Naive B cell (primary cell): ENCODE results near the gene VPS13A. TPM values are rescaled to one million over a fixed set of nuclear protein-coding genes. Genes with fewer than 3 reads are reported as not detected.
"Not testable (repeated sequence)": the region's sequence is repeated elsewhere in the genome, so short reads cannot be mapped to it uniquely, and the experiment has no call there.

Experiments
- ATAC-seq, 2 donors: fragments of 150-1000 bp; cut with Tn5 transposase; 2 replicates each; pipeline ENCODE4 v1.10.0; 2021; ENCODE audit warnings: low read depth in 2 of 2, mild to moderate bottlenecking in 2 of 2, moderate library complexity in 2 of 2
- DNase-seq: peaks from one replicate; pipeline ENCODE4 v3.0.0; 2022
- H3K27ac Mint-ChIP-seq, 6 donors: one replicate each; pipeline ENCODE4 v1.8.0; 2020 to 2022; ENCODE audit warnings: mild to moderate bottlenecking in 6 of 6, mixed read lengths in 6 of 6, moderate library complexity in 5 of 6, inconsistent platforms in 2 of 6
- H3K27me3 Mint-ChIP-seq, 3 donors: one replicate each; pipeline ENCODE4 v1.8.0; 2021 to 2022; ENCODE audit warnings: mixed read lengths in 3 of 3, mild to moderate bottlenecking in 1 of 3
- H3K36me3 Mint-ChIP-seq, 2 donors: one replicate each; pipeline ENCODE4 v1.8.0; 2020 to 2022; ENCODE audit warnings: mixed read lengths in 2 of 2, inconsistent platforms in 1 of 2, mild to moderate bottlenecking in 1 of 2
- H3K4me1 Mint-ChIP-seq, 3 donors: one replicate each; pipeline ENCODE4 v1.8.0; 2020 to 2022; ENCODE audit warnings: mixed read lengths in 3 of 3, inconsistent platforms in 1 of 3, mild to moderate bottlenecking in 1 of 3, moderate library complexity in 1 of 3
- H3K4me3 Mint-ChIP-seq, 8 donors: one replicate each; pipeline ENCODE4 v1.8.0; 2020 to 2022; ENCODE audit warnings: mild to moderate bottlenecking in 8 of 8, mixed read lengths in 8 of 8, moderate library complexity in 8 of 8, inconsistent platforms in 2 of 8
- H3K9me3 Mint-ChIP-seq, 7 donors: one replicate each; pipeline ENCODE4 v1.8.0; 2020 to 2022; ENCODE audit warnings: mixed read lengths in 7 of 7, mild to moderate bottlenecking in 5 of 7, inconsistent platforms in 2 of 7, moderate library complexity in 1 of 7
- polyA plus RNA-seq, 6 donors: library from polyadenylated mRNA; unstranded; fragments of 300-500 nt; fragmentation: Illumina TruSeq; gene quantifications; one replicate each; pipeline ENCODE4 v1.2.3, GENCODE V29; 2021; ENCODE audit warnings: low read depth in 6 of 6

Gene VPS13A
- polyA plus RNA-seq, 6 donors from 2014 or later, result 0.83 to 4.4 (median 3.6) TPM

GRCh38 chr9:77215874-77216273, 38.5 kb downstream of the VPS13A start:
- H3K36me3 Mint-ChIP-seq, result peaks cover 8 to 33% of the 10 kb centered on the region in 2 donors
- no peak for ATAC-seq

DNA sequence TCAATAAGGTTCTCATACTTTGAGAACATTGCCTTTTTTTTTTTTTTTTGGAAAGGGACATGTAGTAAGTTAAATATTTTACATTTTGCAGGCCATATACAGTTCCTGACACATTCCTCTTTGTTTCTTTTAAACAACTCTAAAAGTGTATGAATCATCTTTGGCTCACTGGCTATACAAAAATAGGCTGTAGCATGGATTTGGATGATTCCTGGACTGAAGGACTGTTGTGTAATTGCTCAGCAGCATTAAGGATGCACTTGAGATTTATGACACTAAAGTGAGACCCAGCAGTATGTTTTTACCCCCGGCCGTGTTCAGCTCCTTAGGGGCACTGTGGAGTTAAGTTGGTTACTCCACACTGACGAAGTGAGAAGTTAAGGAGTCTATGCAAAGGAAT, 41.3 kb downstream of the VPS13A start:
- H3K4me3 Mint-ChIP-seq, result no peak overlapping the region
- H3K27ac Mint-ChIP-seq, result peak overlapping the region in 1 of 6 donors; percentile 16
- no peaks in the 10 kb centered on the region for H3K4me1 Mint-ChIP-seq
- H3K36me3 Mint-ChIP-seq, result peaks cover 17 to 52% of the 10 kb centered on the region in 2 donors
- ATAC-seq, result no peak
- DNase-seq, result no peak
- H3K27me3 Mint-ChIP-seq, result no peaks in the 10 kb centered on the region
- no peaks in the 10 kb centered on the region for H3K9me3 Mint-ChIP-seq

More at GRCh38 chr9:77215874-77216273, 38.5 kb downstream of the VPS13A start:
- H3K4me3 Mint-ChIP-seq, result no peak overlapping the region
- no peaks in the 10 kb centered on the region for H3K9me3 Mint-ChIP-seq
- no peaks in the 10 kb centered on the region for H3K4me1 Mint-ChIP-seq
- H3K27ac Mint-ChIP-seq, result no peak overlapping the region
- DNase-seq, result no peak
- H3K27me3 Mint-ChIP-seq, result no peaks in the 10 kb centered on the region

DNA sequence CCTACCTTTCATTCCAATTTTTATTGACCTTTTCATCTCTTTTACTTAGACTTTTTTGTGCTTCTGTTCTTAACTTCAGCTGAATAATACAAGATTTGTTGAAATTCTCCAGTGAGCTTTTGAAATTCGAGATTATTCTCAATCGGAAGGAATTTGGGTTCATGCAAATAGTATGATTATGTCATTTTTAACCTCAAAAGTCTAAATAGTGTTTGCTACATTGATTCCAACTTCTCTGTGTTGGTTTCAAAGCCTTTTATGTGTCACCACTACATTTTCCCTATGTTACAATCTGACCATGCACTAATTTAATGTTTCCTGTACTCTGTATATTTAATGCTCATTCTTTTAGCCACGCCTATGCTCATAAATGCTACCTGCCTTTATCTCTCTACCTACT, 44.1 kb downstream of the VPS13A start:
- Mint-ChIP-seq H3K4me3 (no peak overlapping the region), H3K9me3 (no peaks in the 10 kb centered on the region), H3K4me1 (no peaks in the 10 kb centered on the region), H3K36me3 (peaks cover 24 to 45% of the 10 kb centered on the region in 2 donors), H3K27me3 (no peaks in the 10 kb centered on the region), H3K27ac (no peak overlapping the region)
- ATAC-seq (no peak), DNase-seq (no peak)

DNA sequence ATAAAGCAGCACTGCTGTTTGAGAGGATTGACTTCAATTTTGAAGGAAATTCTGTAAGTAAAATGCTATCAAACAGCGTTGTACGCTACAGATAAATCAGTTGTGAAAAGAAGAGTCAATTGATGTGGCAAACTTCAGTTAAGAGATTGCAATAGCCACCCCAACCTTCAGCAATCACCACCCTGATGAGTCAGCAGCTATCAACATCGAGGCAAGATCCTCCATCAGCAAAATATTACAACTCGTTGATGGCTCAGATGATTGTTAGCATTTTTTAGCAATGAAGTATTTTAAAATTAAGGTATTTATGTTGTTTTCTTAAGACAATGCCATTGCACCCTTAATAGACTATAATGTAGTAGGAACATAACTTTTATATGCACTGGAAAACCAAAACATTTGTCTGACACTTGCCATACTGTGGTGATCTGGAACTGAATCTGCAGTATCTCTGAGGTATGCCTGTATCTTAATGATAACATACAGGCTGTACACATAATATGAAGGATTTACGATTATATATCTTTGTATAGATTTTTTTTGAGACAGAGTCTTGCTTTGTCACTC, 47.5 kb downstream of the VPS13A start:
- Mint-ChIP-seq H3K36me3 (peaks cover 23 to 38% of the 10 kb centered on the region in 2 donors), H3K4me3 (no peak overlapping the region), H3K27me3 (no peaks in the 10 kb centered on the region), H3K4me1 (no peaks in the 10 kb centered on the region), H3K27ac (no peak overlapping the region), H3K9me3 (peaks cover 0 to 4% (median 0%) of the 10 kb centered on the region in 7 donors)
- no peak for DNase-seq
- no peak for ATAC-seq

GRCh38 chr9:77236693-77237092, 59.4 kb downstream of the VPS13A start:
- ATAC-seq (no peak), DNase-seq (no peak)
- H3K36me3 Mint-ChIP-seq, result peaks cover 18 to 42% of the 10 kb centered on the region in 2 donors
- H3K27ac Mint-ChIP-seq, result no peak overlapping the region
- H3K4me1 Mint-ChIP-seq, result no peaks in the 10 kb centered on the region
- no peaks in the 10 kb centered on the region for H3K9me3 Mint-ChIP-seq
- H3K27me3 Mint-ChIP-seq, result no peaks in the 10 kb centered on the region
- H3K4me3 Mint-ChIP-seq, result no peak overlapping the region

DNA sequence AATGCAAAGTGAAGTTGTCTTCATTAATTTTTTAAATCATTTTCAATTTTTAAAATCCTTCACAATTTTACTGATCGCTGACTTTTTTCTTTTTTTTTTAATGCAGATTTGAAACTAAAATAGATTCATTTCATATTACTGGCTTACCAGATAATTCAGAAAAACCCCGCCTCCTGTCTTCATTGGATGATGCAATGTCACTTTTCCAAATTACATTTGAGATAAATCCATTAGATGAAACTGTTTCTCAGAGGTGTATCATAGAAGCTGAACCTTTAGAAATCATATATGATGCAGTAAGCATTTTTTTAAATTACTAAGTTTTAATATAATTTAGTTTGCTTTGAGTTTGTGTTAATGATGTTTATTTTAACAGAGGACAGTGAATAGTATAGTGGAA, 60.6 kb downstream of the VPS13A start:
- no peak for ATAC-seq
- Mint-ChIP-seq H3K9me3 (no peaks in the 10 kb centered on the region), H3K4me3 (no peak overlapping the region), H3K27ac (no peak overlapping the region), H3K36me3 (peaks cover 12 to 34% of the 10 kb centered on the region in 2 donors), H3K27me3 (no peaks in the 10 kb centered on the region), H3K4me1 (no peaks in the 10 kb centered on the region)
- DNase-seq, result no peak

- no peak for ATAC-seq
- Mint-ChIP-seq H3K27ac (peak overlapping the region in 1 of 6 donors; percentile 33), H3K9me3 (peaks cover under 1 to 4% (median 3%) of the 10 kb centered on the region in 7 donors), H3K4me1 (no peaks in the 10 kb centered on the region), H3K4me3 (no peak overlapping the region), H3K27me3 (no peaks in the 10 kb centered on the region), H3K36me3 (peaks cover 14 to 32% of the 10 kb centered on the region in 2 donors)
- no peak for DNase-seq
Measured at GRCh38 chr9:77251050-77251449, 73.7 kb downstream of the VPS13A start.

GRCh38 chr9:77257275-77257674, 79.9 kb downstream of the VPS13A start:
- no peak overlapping the region for H3K27ac Mint-ChIP-seq

GRCh38 chr9:77261605-77262004, 84.3 kb downstream of the VPS13A start:
- Mint-ChIP-seq H3K27me3 (no peaks in the 10 kb centered on the region), H3K9me3 (peaks cover 8 to 21% (median 13%) of the 10 kb centered on the region in 7 donors), H3K36me3 (peaks cover 34 to 37% of the 10 kb centered on the region in 2 donors), H3K27ac (no peak overlapping the region), H3K4me3 (no peak overlapping the region), H3K4me1 (peaks cover 0 to 4% (median 0%) of the 10 kb centered on the region in 3 donors)
- DNase-seq (no peak), ATAC-seq (no peak)

More at GRCh38 chr9:77257275-77257674, 79.9 kb downstream of the VPS13A start:
- DNase-seq (no peak), ATAC-seq (no peak)
- H3K36me3 Mint-ChIP-seq, result peaks cover 30 to 34% of the 10 kb centered on the region in 2 donors
- H3K4me1 Mint-ChIP-seq, result no peaks in the 10 kb centered on the region
- H3K4me3 Mint-ChIP-seq, result no peak overlapping the region
- peaks cover 5 to 13% (median 7%) of the 10 kb centered on the region in 7 donors for H3K9me3 Mint-ChIP-seq
- H3K27me3 Mint-ChIP-seq, result no peaks in the 10 kb centered on the region

DNA sequence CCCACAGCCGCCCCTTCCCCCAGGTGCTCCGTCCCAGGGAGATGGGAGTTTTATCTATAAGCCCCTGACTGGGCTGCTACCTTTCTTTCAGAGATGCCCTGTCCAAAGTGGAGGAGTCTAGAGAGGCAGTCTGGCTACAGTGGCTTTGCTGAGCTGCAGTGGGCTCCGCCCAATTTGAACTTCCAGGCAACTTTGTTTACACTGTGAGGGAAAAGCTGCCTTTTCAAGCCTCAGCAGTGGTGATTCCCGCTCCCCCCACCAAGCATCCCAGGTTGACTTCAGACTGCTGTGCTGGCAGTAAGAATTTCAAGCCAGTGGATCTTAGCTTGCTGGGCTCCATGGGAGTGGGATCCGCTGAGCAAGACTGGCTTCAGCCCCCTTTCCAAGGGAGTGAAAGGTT, 90.4 kb downstream of the VPS13A start:
- H3K9me3 Mint-ChIP-seq, result peaks cover 8 to 17% (median 10%) of the 10 kb centered on the region in 7 donors
- not testable (repeated sequence) for H3K4me1 Mint-ChIP-seq, DNase-seq, ATAC-seq, H3K4me3 Mint-ChIP-seq, H3K27me3 Mint-ChIP-seq, H3K27ac Mint-ChIP-seq
- peaks cover 28 to 29% of the 10 kb centered on the region in 2 donors for H3K36me3 Mint-ChIP-seq

DNA sequence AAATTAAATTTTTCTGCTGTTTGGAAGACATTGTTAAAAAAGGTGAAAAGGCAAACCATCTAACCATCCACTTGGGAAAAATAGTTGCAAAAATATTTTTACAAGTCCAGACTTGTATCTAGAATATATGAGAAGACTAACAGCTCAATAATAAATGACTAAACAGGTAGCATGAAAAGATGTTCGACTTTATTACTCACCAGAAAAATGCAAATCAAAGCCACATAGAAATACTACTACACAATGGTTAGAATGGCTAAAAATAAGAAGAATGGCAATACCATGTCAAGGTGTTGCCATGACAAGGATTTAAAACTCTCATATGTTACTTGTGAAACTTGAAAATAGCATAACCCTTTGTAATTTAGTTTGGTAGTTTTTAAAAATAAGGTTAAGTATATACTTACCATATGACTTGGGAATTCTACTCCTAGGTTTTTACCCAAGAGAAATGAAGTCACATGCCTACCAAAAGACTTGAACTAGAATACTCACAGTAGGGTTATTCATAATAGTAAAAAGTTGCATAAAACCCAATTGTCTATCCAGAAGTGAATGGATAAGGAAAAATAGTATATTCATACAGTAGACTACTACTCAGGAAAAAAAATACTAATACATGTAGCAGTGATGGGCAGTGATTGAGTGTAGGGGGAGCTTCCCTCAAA, 93.8 kb downstream of the VPS13A start:
- Mint-ChIP-seq H3K27ac (no peak overlapping the region), H3K9me3 (peaks cover 0 to 3% (median under 1%) of the 10 kb centered on the region in 7 donors), H3K36me3 (peaks cover 3 to 17% of the 10 kb centered on the region in 2 donors), H3K27me3 (no peaks in the 10 kb centered on the region), H3K4me1 (no peaks in the 10 kb centered on the region), H3K4me3 (no peak overlapping the region)
- DNase-seq, result no peak
- no peak for ATAC-seq

GRCh38 chr9:77276799-77277198, 99.5 kb downstream of the VPS13A start:
- Mint-ChIP-seq H3K36me3 (peaks cover 0 to 7% of the 10 kb centered on the region in 2 donors), H3K9me3 (no peaks in the 10 kb centered on the region), H3K27ac (no peak overlapping the region), H3K27me3 (no peaks in the 10 kb centered on the region), H3K4me1 (no peaks in the 10 kb centered on the region), H3K4me3 (no peak overlapping the region)
- no peak for DNase-seq
- ATAC-seq, result no peak

GRCh38 chr9:77277719-77278118, 100.4 kb downstream of the VPS13A start:
- peaks cover 0 to 7% of the 10 kb centered on the region in 2 donors for H3K36me3 Mint-ChIP-seq
- no peaks in the 10 kb centered on the region for H3K9me3 Mint-ChIP-seq
- DNase-seq (no peak), ATAC-seq (no peak)
- no peaks in the 10 kb centered on the region for H3K4me1 Mint-ChIP-seq
- H3K27ac Mint-ChIP-seq, result no peak overlapping the region
- H3K4me3 Mint-ChIP-seq, result no peak overlapping the region
- no peaks in the 10 kb centered on the region for H3K27me3 Mint-ChIP-seq

DNA sequence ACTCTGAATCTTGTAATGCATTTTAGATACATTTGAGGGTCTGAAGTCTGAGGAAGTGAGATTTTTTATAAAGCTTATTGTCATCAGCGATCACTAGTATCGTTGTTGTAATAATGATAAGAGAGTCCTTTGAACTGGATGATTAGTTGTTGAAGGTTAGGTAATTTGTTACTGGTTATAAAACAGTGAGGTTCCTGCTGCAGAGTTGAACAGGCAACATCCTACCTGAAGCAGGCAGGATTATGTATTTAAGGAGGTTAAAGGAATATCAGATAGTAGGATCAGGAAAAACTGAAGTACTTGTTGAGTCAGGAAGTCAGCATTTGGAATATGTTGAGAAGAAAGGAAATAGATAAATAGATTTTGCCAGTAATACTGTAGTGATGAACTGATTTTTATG, 106.7 kb downstream of the VPS13A start:
- H3K4me1 Mint-ChIP-seq, result no peaks in the 10 kb centered on the region
- DNase-seq, result no peak
- H3K27me3 Mint-ChIP-seq, result no peaks in the 10 kb centered on the region
- H3K4me3 Mint-ChIP-seq, result no peak overlapping the region
- peaks cover 36 to 39% of the 10 kb centered on the region in 2 donors for H3K36me3 Mint-ChIP-seq
- H3K9me3 Mint-ChIP-seq, result peaks cover 6 to 20% (median 11%) of the 10 kb centered on the region in 7 donors
- ATAC-seq, result no peak
- H3K27ac Mint-ChIP-seq, result no peak overlapping the region
